ENCODE measurements around the gene SCFD2.
A peak's percentile ranks its signal among the peaks of the same experiment; 100 is the strongest.

The SCFD2 gene

DNA sequence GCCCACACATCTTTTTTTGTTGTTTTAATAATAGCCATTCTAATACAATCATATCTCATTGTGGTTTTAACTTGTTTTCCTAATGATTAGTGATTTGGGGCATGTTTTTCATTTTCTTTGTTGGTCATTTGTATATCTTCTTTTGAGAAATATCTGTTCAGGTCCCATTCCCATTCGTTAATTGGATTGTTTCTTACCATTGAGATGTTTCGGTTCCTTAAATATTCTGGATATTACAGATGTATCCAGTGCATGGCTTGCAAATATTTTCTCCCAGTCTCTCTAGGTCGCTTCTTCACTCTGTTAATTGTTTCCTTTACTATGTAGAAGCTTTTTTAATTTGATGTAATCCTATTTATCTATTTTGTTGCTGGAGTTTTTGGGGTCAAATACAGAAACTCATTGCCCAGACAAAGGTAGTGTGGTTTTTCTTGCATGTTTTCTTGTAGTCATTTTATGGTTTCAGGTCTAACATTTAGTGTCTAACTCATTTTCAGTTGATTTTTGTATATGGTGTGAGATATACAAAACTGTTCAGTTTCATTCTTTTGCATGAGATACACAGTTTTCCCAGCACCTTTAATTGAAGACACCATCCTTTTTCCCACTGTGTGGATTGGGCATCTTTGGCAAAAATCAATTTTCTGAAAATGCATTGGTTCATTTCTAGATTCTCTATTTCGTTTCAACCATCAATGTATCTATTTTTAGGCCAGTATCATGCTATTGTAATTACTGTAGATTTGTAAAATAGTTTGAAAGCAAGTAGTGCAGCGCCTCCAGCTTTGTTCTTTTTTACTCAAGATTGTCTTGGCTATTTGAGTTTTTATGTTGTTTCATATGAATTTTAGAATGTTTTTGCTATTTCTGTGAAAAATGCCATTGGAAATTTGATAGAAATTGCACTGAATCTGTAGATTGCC, 195.9 kb downstream of the SCFD2 start:
- no peaks in the 10 kb centered on the region for H3K27me3 Mint-ChIP-seq (ENCODE audit: low read depth)
- TF ChIP-seq, protein P1, sequence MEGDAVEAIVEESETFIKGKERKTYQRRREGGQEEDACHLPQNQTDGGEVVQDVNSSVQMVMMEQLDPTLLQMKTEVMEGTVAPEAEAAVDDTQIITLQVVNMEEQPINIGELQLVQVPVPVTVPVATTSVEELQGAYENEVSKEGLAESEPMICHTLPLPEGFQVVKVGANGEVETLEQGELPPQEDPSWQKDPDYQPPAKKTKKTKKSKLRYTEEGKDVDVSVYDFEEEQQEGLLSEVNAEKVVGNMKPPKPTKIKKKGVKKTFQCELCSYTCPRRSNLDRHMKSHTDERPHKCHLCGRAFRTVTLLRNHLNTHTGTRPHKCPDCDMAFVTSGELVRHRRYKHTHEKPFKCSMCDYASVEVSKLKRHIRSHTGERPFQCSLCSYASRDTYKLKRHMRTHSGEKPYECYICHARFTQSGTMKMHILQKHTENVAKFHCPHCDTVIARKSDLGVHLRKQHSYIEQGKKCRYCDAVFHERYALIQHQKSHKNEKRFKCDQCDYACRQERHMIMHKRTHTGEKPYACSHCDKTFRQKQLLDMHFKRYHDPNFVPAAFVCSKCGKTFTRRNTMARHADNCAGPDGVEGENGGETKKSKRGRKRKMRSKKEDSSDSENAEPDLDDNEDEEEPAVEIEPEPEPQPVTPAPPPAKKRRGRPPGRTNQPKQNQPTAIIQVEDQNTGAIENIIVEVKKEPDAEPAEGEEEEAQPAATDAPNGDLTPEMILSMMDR (IDR thresholded peaks at IDR 0.05; ENCODE audit: unreplicated experiment in 3 of 3): no peak
- H3K9me3 Mint-ChIP-seq: peaks cover 16% of the 10 kb centered on the region
- H3K4me1 Mint-ChIP-seq: no peaks in the 10 kb centered on the region
- H3K4me3 Mint-ChIP-seq: no peak overlapping the region
- no peak overlapping the region for H3K27ac Mint-ChIP-seq
- H3K36me3 Mint-ChIP-seq (ENCODE audit: low read depth): peaks cover 16% of the 10 kb centered on the region

DNA sequence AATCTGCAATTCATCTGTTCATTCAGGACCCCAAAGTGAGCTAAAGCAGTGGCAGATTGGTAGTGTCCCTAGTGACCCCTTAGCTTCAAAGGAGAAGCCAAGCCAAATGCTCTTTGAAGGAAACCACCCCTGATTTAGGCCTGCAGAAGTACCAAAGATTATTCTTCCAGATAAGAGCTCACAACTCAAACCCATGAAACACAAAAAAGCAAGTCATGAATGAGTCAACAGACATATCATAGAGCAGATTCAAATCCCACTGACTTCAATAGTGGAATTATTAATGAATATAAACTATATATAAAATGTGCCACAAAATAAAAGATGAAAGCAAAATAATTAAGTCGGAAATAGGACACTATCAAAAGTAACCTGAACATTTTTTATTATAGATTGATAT, 197.6 kb downstream of the SCFD2 start:
- no peaks in the 10 kb centered on the region for H3K27me3 Mint-ChIP-seq (ENCODE audit: low read depth)
- peaks cover 9% of the 10 kb centered on the region for H3K9me3 Mint-ChIP-seq
- TF ChIP-seq, protein P1 (IDR thresholded peaks at IDR 0.05; ENCODE audit: unreplicated experiment in 3 of 3): no peak
- H3K36me3 Mint-ChIP-seq (ENCODE audit: low read depth): peaks cover 8% of the 10 kb centered on the region
- H3K4me1 Mint-ChIP-seq: no peaks in the 10 kb centered on the region
- H3K27ac Mint-ChIP-seq: no peak overlapping the region
- no peak overlapping the region for H3K4me3 Mint-ChIP-seq

DNA sequence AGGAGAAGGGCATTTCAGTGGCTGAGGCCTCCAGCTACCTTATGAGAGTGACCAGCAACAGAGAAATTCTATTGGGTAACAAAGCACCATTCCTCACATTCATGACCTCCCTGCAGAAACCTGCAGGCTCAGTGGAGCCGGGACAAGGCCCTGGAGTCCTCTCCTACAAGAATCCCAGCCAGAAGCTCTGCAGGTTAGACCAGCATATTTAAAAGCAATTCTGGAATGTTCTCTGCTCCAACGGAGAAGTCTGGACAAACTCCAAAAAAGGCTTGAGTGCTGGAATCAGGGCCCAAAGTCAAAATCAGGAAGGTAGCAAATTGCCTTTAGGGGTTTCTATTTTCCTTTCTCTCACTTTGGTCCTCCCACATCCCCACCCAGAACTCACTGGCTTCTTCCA, 202.9 kb downstream of the SCFD2 start:
- no peaks in the 10 kb centered on the region for H3K36me3 Mint-ChIP-seq (ENCODE audit: low read depth)
- H3K27ac Mint-ChIP-seq: no peak overlapping the region
- no peaks in the 10 kb centered on the region for H3K9me3 Mint-ChIP-seq
- no peak overlapping the region for H3K4me3 Mint-ChIP-seq
- TF ChIP-seq, protein P1 (IDR thresholded peaks at IDR 0.05; ENCODE audit: unreplicated experiment in 3 of 3): no peak
- H3K27me3 Mint-ChIP-seq (ENCODE audit: low read depth): no peaks in the 10 kb centered on the region
- H3K4me1 Mint-ChIP-seq: peaks cover 15% of the 10 kb centered on the region

DNA sequence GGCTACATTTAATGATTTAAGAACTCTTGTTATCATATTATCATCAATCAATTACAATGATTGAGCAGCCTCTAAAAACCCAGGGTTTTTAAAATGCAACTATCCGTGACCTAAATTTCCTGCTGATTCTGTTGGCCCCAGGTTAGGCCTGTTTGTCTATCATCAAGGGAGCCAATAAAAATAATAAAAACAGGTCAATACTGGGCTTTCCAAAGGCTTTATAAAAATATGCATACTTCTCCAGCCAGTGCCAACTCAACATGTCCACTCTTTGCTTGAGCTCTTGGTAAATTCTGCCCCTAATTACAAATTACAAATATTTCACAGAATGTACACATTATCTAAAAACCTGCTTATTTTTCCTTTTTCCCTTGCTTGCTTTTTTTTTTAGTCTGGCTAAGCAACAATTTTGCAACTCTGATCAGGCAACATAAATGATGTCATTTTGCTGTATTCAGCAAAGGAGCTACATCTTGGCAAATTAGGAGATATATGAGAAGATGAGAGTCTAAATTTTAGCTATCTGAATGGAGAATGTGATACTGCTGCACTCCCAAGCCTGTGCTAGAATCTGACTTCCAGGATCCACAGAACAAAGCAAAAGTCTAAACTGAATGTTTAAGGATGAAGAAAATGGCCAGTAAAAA, 204.0 kb downstream of the SCFD2 start:
- H3K27ac Mint-ChIP-seq: peak overlapping the region; percentile 79 to 96 (median 86)
- H3K4me3 Mint-ChIP-seq: no peak overlapping the region
- no peaks in the 10 kb centered on the region for H3K9me3 Mint-ChIP-seq
- TF ChIP-seq, protein P1 (IDR thresholded peaks at IDR 0.05; ENCODE audit: unreplicated experiment in 3 of 3): no peak
- H3K4me1 Mint-ChIP-seq: peaks cover 15% of the 10 kb centered on the region
- no peaks in the 10 kb centered on the region for H3K36me3 Mint-ChIP-seq (ENCODE audit: low read depth)
- H3K27me3 Mint-ChIP-seq (ENCODE audit: low read depth): no peaks in the 10 kb centered on the region

DNA sequence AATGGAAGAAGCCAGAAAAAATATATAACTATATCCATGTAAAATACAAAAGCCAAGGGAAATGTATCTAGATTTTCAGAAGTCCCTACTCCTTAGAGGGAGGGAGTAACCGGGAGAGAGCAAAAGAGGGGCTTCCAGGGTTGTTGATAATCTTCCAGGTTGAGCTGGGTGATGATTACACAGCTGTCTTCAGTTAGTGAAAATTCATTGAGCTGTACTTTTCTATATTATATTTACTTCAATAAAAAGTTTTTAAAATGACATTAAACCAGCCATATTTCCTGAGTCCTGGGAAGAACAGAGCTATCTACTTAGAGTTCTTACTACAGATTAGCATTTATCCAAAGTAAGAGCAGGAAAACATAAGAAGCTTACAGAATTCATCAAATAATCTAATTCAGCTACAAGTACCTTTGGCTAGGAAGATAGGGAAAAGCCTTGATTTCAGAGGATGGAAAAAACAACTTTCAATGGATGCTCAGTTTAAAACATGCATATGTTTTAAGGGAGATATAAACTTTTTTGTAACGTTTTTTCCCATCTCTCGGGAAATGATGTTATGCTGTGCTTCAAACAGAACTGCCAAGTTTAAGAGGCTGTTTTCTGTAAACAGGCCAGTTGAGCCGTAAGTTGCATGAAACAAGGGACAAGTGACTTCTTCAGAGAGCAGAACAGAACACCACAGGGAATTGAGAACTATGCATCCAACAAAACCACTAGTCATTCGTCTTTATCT, 204.6 kb downstream of the SCFD2 start:
- Mint-ChIP-seq H3K4me3 (no peak overlapping the region), H3K27me3 (ENCODE audit: low read depth) (no peaks in the 10 kb centered on the region), H3K9me3 (no peaks in the 10 kb centered on the region), H3K4me1 (peaks cover 15% of the 10 kb centered on the region), H3K36me3 (ENCODE audit: low read depth) (no peaks in the 10 kb centered on the region), H3K27ac (peak overlapping the region; percentile 79 to 96 (median 86))
- TF ChIP-seq, protein P1 (IDR thresholded peaks at IDR 0.05; ENCODE audit: unreplicated experiment in 3 of 3): no peak

All from nephron (organoid).